Ishikawa (cell line): ENCODE measurements around the gene S100A10.
A peak's percentile ranks its signal among the peaks of the same experiment; 100 is the strongest.

ENCODE experiments used
- CEBPB ChIP-seq: IDR thresholded peaks from 2 replicates; pipeline ENCODE4 v1.6.1; 2012
- CREB1 ChIP-seq: IDR thresholded peaks from 2 replicates; pipeline ENCODE4 v1.6.1; 2012; ENCODE audit warnings: low read depth
- EGR1 ChIP-seq: IDR thresholded peaks from 2 replicates; pipeline ENCODE4 v1.6.1; 2012
- EP300 ChIP-seq: IDR thresholded peaks from 2 replicates; pipeline ENCODE4 v1.6.1; 2012; ENCODE audit warnings: borderline replicate concordance
- FOXM1 ChIP-seq: IDR thresholded peaks from 2 replicates; pipeline ENCODE4 v1.6.1; 2012; ENCODE audit warnings: low read depth, borderline replicate concordance
- MAX ChIP-seq: IDR thresholded peaks from 2 replicates; pipeline ENCODE4 v1.6.1; 2012
- NFIC ChIP-seq: IDR thresholded peaks from 2 replicates; pipeline ENCODE4 v1.6.1; 2012
- RAD21 ChIP-seq: IDR thresholded peaks from 2 replicates; pipeline ENCODE4 v1.6.1; 2012; ENCODE audit warnings: low read depth
- TAF1 ChIP-seq: IDR thresholded peaks from 2 replicates; pipeline ENCODE4 v1.6.1; 2012; ENCODE audit warnings: low read depth, mild to moderate bottlenecking
- TCF12 ChIP-seq: IDR thresholded peaks from 2 replicates; pipeline ENCODE4 v1.6.1; 2012; ENCODE audit warnings: low read depth
- TEAD4 ChIP-seq: IDR thresholded peaks from 2 replicates; pipeline ENCODE4 v1.6.1; 2012
- YY1 ChIP-seq: IDR thresholded peaks from 2 replicates; pipeline ENCODE4 v1.6.1; 2012; ENCODE audit warnings: low read depth
- ZBTB7A ChIP-seq: IDR thresholded peaks from 2 replicates; pipeline ENCODE4 v1.6.1; 2012; ENCODE audit warnings: low read depth
- TF ChIP-seq, protein P1 (sequence below): IDR thresholded peaks from 2 replicates; pipeline ENCODE4 v1.6.1; 2012; ENCODE audit warnings: low read depth, mild to moderate bottlenecking
- TF ChIP-seq, protein P2 (sequence below): IDR thresholded peaks from 2 replicates; pipeline ENCODE4 v1.6.1; 2012

S100A10 gene

GRCh38 chr1:151998611-151999362, 5.1 kb upstream of the S100A10 start:
- TF ChIP-seq MAX, result peak; percentile 34; the same call in 1 of the 2 replicates
- TF ChIP-seq EP300, result peak; percentile 78
- TF ChIP-seq CEBPB, result no peak
- TF ChIP-seq TEAD4, result peak; percentile 43; the same call in 1 of the 2 replicates
- TF ChIP-seq EGR1, result no peak
- no peak for TF ChIP-seq ZBTB7A
- TF ChIP-seq NFIC, result no peak
- no peak for TF ChIP-seq FOXM1
- peak; percentile 50; the same call in 1 of the 2 replicates for TF ChIP-seq TCF12
- TF ChIP-seq, protein P1, sequence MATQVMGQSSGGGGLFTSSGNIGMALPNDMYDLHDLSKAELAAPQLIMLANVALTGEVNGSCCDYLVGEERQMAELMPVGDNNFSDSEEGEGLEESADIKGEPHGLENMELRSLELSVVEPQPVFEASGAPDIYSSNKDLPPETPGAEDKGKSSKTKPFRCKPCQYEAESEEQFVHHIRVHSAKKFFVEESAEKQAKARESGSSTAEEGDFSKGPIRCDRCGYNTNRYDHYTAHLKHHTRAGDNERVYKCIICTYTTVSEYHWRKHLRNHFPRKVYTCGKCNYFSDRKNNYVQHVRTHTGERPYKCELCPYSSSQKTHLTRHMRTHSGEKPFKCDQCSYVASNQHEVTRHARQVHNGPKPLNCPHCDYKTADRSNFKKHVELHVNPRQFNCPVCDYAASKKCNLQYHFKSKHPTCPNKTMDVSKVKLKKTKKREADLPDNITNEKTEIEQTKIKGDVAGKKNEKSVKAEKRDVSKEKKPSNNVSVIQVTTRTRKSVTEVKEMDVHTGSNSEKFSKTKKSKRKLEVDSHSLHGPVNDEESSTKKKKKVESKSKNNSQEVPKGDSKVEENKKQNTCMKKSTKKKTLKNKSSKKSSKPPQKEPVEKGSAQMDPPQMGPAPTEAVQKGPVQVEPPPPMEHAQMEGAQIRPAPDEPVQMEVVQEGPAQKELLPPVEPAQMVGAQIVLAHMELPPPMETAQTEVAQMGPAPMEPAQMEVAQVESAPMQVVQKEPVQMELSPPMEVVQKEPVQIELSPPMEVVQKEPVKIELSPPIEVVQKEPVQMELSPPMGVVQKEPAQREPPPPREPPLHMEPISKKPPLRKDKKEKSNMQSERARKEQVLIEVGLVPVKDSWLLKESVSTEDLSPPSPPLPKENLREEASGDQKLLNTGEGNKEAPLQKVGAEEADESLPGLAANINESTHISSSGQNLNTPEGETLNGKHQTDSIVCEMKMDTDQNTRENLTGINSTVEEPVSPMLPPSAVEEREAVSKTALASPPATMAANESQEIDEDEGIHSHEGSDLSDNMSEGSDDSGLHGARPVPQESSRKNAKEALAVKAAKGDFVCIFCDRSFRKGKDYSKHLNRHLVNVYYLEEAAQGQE, result no peak

DNA sequence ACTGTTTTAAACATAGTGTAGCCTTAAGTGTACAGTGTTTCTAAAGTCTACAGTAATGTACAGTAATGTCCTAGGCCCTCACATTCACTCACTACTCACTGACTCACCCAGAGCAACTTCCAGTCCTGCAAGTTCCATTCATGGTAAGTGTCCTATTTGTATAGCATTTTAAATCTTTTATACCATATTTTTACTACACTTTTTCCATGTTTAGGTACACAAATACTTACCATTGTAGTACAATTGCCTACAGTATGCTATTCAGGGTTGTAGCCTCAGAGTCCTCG, 3.6 kb upstream of the S100A10 start:
- TF ChIP-seq ZBTB7A (no peak), CEBPB (no peak), TEAD4 (no peak), TCF12 (no peak), YY1 (no peak), EGR1 (no peak), FOXM1 (no peak), EP300 (no peak), MAX (no peak), TAF1 (no peak), RAD21 (no peak), CREB1 (no peak), NFIC (no peak)
- TF ChIP-seq, protein P1, result no peak
- TF ChIP-seq, protein P2, sequence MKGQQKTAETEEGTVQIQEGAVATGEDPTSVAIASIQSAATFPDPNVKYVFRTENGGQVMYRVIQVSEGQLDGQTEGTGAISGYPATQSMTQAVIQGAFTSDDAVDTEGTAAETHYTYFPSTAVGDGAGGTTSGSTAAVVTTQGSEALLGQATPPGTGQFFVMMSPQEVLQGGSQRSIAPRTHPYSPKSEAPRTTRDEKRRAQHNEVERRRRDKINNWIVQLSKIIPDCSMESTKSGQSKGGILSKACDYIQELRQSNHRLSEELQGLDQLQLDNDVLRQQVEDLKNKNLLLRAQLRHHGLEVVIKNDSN, result no peak

GRCh38 chr1:151995774-151996173, 2.1 kb upstream of the S100A10 start:
- TF ChIP-seq TAF1, result no peak

DNA sequence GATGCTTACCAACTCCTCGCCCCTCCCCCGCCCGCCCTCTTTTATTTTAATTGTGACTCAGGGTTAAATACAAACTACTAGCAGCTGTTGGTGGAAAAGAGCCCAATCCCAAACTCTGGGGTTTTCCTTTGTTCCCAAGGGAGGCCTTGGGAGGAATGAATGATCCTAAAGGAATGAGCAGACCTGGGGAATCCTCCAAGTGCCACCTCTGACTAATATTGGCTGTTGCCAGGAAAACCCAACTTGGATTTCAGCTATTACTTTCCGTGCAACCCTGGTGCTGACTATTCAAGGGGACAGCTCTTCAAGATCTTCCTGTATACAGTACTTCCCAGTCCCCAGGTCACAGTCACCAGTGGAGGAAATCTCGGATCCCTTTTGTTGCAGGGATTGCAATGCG, 1.3 kb upstream of the S100A10 start:
- no peak for TF ChIP-seq EGR1
- no peak for TF ChIP-seq CREB1
- TF ChIP-seq MAX, result no peak
- no peak for TF ChIP-seq RAD21
- TF ChIP-seq TEAD4, result 0 out of 2 replicates have a peak, but pooled peaks have one; percentile 12
- TF ChIP-seq, protein P1, result peak; percentile 65
- no peak for TF ChIP-seq FOXM1
- peak; percentile 41; the same call in 1 of the 2 replicates for TF ChIP-seq NFIC
- TF ChIP-seq TAF1, result no peak
- TF ChIP-seq, protein P2, result no peak
- TF ChIP-seq ZBTB7A, result no peak
- TF ChIP-seq CEBPB, result no peak
- TF ChIP-seq TCF12, result no peak
- TF ChIP-seq EP300, result no peak; the same call in 1 of the 2 replicates
- TF ChIP-seq YY1, result no peak
